Thyroid gland (tissue), 4 donors: ENCODE measurements around the gene LCN6. TPM values are rescaled to one million over a fixed set of nuclear protein-coding genes. Genes with fewer than 3 reads are reported as not detected.

Experiments used
- DNase-seq, 2 donors: peaks; one replicate each; pipeline ENCODE4 v3.0.0-alpha.2; 2019
- H3K27ac ChIP-seq, 3 donors: fragments of 200-600 bp; sonication (generic); 1 replicate in 2 of 3; 2 replicates in 1 of 3; pipeline ENCODE4 v1.5.1; 2016 to 2019; ENCODE audit warnings: mild to moderate bottlenecking in 1 of 3, moderate library complexity in 1 of 3
- H3K27me3 ChIP-seq: fragments of 200-600 bp; sonication (generic); one replicate; pipeline ENCODE4 v1.5.1; 2019
- H3K36me3 ChIP-seq, 2 donors: fragments of 200-600 bp; sonication (generic); one replicate each; pipeline ENCODE4 v1.5.1; 2016 to 2019
- H3K4me1 ChIP-seq, 2 donors: fragments of 200-600 bp; sonication (generic); one replicate each; pipeline ENCODE4 v1.5.1; 2017 to 2019
- H3K4me3 ChIP-seq, 3 donors: fragments of 200-600 bp; sonication (generic); replicated peaks in 1 of 3; 1 replicate in 2 of 3; 2 replicates in 1 of 3; pipeline ENCODE4 v1.5.1; 2016; ENCODE audit warnings: mild to moderate bottlenecking in 1 of 3
- H3K9me3 ChIP-seq: fragments of 200-600 bp; sonication (generic); one replicate; pipeline ENCODE4 v1.5.1; 2017
- POLR2A ChIP-seq, 2 donors: fragments of 450-650 bp; IDR thresholded peaks; one replicate each; pipeline ENCODE4 v1.6.1; 2017; ENCODE audit warnings: antibody characterized with exemption in 2 of 2, mild to moderate bottlenecking in 2 of 2, moderate library complexity in 1 of 2
- WGBS, 2 donors: methylation state at CpG; one replicate each; pipeline ENCODE4 v1.1.5; 2017; 5-methylcytosine and 5-hydroxymethylcytosine counted together
- intact Hi-C: fragments of 100-400 bp; cut with DNase I; formaldehyde crosslinking; loops from one replicate; pipeline ENCODE4 v1.15.1; 2023
- total RNA-seq, 4 donors: library from RNA; depleted of rRNA; stranded (reverse); fragments of >200 nt; gene quantifications; one replicate each; pipeline ENCODE4 v1.2.3, GENCODE V29; 2016
- TF ChIP-seq, protein P1 (sequence below), 6 experiments: fragments of 200-600 bp in 3 of 6; fragments of 450-650 bp in 3 of 6; sonication (generic) in 3 of 6; IDR thresholded peaks; one replicate each; pipeline ENCODE4 v1.5.1; 2016 to 2019; ENCODE audit warnings: antibody characterized with exemption in 6 of 6, mild to moderate bottlenecking in 2 of 6, inconsistent platforms in 1 of 6, moderate library complexity in 1 of 6

Gene LCN6
- total RNA-seq, 4 donors from 2014 or later, result 1.4 to 10.0 (median 4.5) TPM

DNA sequence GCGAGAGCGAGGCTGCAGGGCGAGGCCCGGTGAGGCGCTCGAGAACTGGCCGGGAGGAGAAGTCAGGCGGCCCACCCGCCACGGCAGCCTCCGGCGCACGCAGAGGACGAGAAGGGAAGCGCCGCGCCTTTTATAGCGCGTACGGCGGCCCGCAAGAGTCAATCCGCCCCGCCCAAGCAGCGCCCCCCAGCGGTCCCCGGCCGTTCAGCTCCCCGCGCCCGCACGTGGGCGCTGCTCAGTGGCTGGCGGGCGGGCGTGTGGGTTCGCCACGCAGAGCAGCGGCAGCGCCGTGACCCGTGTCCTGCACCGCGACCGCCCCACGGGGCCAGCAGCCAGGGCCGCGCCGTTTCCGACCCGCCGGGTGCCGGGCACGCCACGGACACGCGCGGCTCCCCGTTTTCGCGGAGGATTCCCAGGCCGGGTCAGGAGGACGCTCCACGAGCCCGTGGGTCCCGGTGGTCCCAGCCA lies 20.2 kb downstream of the LCN6 start:
- no peaks in the 10 kb centered on the region for H3K9me3 ChIP-seq
- H3K4me1 ChIP-seq, result peaks cover 22 to 37% of the 10 kb centered on the region in 2 donors
- H3K4me3 ChIP-seq, result peak overlapping the region; percentile 39 to 54 (median 51)
- intact Hi-C loops, result no loop called here
- peak; percentile 88 to 89 for DNase-seq
- no peaks in the 10 kb centered on the region for H3K27me3 ChIP-seq
- no CpG with 5 or more reads among the region's 66 CpGs for WGBS, 2 donors
- H3K36me3 ChIP-seq, result peaks cover 29 to 32% of the 10 kb centered on the region in 2 donors
- H3K27ac ChIP-seq, result peak overlapping the region; percentile 1 to 41 (median 22)
- TF ChIP-seq, protein P1, sequence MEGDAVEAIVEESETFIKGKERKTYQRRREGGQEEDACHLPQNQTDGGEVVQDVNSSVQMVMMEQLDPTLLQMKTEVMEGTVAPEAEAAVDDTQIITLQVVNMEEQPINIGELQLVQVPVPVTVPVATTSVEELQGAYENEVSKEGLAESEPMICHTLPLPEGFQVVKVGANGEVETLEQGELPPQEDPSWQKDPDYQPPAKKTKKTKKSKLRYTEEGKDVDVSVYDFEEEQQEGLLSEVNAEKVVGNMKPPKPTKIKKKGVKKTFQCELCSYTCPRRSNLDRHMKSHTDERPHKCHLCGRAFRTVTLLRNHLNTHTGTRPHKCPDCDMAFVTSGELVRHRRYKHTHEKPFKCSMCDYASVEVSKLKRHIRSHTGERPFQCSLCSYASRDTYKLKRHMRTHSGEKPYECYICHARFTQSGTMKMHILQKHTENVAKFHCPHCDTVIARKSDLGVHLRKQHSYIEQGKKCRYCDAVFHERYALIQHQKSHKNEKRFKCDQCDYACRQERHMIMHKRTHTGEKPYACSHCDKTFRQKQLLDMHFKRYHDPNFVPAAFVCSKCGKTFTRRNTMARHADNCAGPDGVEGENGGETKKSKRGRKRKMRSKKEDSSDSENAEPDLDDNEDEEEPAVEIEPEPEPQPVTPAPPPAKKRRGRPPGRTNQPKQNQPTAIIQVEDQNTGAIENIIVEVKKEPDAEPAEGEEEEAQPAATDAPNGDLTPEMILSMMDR (IDR thresholded peaks at IDR 0.05), result peak; percentile 48 to 98 (median 84)
- TF ChIP-seq POLR2A (IDR thresholded peaks at IDR 0.05), result peak; percentile 86 to 95

DNA sequence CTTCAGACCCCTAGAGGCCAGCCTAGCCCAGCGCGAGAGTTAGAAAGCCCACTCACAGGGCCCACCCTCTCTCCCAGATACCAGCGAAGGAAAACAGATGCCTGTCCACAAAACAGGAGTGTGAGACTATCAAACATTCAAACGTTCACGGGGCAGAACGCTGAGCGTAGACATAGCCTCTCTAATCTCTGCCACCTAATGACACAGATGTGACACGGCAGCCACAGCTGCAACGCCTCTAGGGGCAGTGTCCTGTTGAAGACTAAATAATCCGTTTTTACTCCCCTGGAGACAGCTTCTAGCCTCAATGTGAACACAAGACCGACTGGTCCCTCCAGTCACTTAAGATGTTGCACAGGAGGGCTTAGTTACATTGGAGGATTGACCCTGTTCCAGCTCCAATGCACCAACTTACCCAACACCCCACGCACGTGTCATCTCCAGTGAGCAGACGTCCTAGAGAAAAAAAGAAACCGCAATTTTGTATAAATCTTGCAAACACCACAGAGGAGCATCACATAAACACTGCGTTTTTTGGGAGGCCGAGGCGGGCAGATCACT lies 21.6 kb downstream of the LCN6 start:
- Histone ChIP-seq H3K9me3 (no peaks in the 10 kb centered on the region), H3K4me1 (peaks cover 17 to 33% of the 10 kb centered on the region in 2 donors), H3K27me3 (no peaks in the 10 kb centered on the region), H3K4me3 (peak overlapping the region in 2 of 3 donors; percentile 36 to 51), H3K27ac (peak overlapping the region in 1 of 3 donors; percentile 42), H3K36me3 (peaks cover 38 to 46% of the 10 kb centered on the region in 2 donors)
- WGBS, 2 donors, result 27 to 33% methylated on average over 18 of the region's 18 CpGs
- intact Hi-C loops, result no loop called here
- peak; percentile 35 to 48 for DNase-seq
- no peak for TF ChIP-seq POLR2A (IDR thresholded peaks at IDR 0.05)
- TF ChIP-seq, protein P1 (IDR thresholded peaks at IDR 0.05), result peak in 3 of 6 experiments; percentile 32 to 38 (median 34)

DNA sequence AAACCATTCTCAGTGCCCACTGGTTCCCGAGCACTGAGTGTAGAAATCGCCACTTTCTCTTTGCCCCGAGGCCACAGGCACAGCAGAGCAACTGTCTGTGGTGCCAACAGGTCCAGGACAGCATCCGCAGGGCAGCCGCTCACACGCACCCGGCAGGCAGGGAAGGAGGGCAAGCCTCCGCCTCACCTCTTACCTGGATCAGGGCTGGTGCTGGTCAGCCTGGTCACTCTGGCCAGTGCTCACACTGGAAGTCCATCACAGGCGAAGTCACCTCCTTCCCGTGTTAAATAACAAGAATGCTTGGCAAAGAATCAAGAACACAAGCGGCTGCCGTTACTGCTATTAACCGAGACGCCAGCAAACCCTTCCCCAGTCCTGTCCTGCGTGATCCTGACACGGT lies 22.2 kb downstream of the LCN6 start:
- no peak for TF ChIP-seq POLR2A (IDR thresholded peaks at IDR 0.05)
- TF ChIP-seq, protein P1 (IDR thresholded peaks at IDR 0.05), result no peak
- WGBS, 2 donors, result 59 to 69% methylated on average over 9 to 16 of the region's 16 CpGs
- Histone ChIP-seq H3K4me1 (peaks cover 17 to 37% of the 10 kb centered on the region in 2 donors), H3K4me3 (no peak overlapping the region), H3K27me3 (no peaks in the 10 kb centered on the region), H3K27ac (peak overlapping the region in 1 of 3 donors; percentile 42), H3K9me3 (no peaks in the 10 kb centered on the region), H3K36me3 (peaks cover 38 to 52% of the 10 kb centered on the region in 2 donors)
- no peak for DNase-seq
- intact Hi-C loops, result no loop called here

DNA sequence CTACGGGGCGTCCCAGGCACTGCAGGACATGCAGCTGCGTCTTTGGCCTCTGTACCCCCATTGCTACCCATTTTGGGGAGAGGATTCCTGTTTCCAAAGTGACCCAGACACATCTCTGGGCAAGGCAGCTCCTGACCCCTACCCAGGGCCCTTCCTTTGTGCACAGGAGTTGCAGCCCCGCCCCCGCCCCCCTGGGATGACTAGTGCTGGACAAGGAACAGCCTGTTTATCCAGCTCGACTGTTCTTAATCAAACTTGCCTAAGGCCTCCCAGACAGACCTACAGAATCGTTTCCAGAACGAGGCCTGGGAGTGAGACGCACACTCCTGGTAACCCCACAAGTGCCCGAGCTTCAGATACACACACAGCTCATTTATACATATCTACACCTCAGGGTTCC lies 22.7 kb downstream of the LCN6 start:
- Histone ChIP-seq H3K4me1 (peaks cover 17 to 42% of the 10 kb centered on the region in 2 donors), H3K9me3 (no peaks in the 10 kb centered on the region), H3K27me3 (no peaks in the 10 kb centered on the region), H3K36me3 (peaks cover 38 to 53% of the 10 kb centered on the region in 2 donors), H3K27ac (peak overlapping the region in 1 of 3 donors; percentile 42), H3K4me3 (no peak overlapping the region)
- DNase-seq, result no peak
- TF ChIP-seq POLR2A (IDR thresholded peaks at IDR 0.05), result no peak
- TF ChIP-seq, protein P1 (IDR thresholded peaks at IDR 0.05), result no peak
- 67 to 81% methylated on average over 10 of the region's 10 CpGs for WGBS, 2 donors
- intact Hi-C loops, result no loop called here

DNA sequence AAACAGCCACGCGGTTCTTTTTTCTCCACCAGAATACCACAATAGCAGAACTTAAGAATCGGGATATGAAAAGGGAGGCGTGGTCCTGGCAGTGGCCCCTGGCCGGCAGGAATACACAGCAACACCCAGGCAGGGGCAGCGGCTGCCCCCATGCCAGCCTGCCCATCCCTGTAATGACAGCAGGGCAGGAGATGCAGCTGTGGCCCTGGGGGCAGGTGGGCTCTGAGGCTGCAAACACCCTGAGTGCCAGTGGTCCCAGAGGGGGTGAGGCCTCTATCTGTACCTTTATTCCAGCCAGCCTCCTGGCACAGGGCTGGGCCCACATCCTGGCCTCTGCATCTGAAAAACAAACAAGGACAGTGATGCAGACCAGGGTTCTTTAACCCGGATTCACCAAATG lies 23.6 kb downstream of the LCN6 start:
- Histone ChIP-seq H3K27ac (no peak overlapping the region), H3K4me1 (peaks cover 17 to 49% of the 10 kb centered on the region in 2 donors), H3K9me3 (no peaks in the 10 kb centered on the region), H3K36me3 (peaks cover 38 to 53% of the 10 kb centered on the region in 2 donors), H3K27me3 (no peaks in the 10 kb centered on the region), H3K4me3 (no peak overlapping the region)
- WGBS, 2 donors, result 85 to 89% methylated on average over 7 of the region's 7 CpGs
- no peak for TF ChIP-seq POLR2A (IDR thresholded peaks at IDR 0.05)
- TF ChIP-seq, protein P1 (IDR thresholded peaks at IDR 0.05), result no peak
- no peak for DNase-seq
- intact Hi-C loops, result no loop called here
